SK-N-SH treated with all-trans-retinoic acid at 6 μM for 48 hours (cell line): ENCODE measurements around the gene TMEM119.

Experiments used
- ATAC-seq: fragments of 200-7000 bp; cut with Tn5 transposase; 3 replicates; pipeline ENCODE4 v1.9.1; 2020; ENCODE audit warnings: mild to moderate bottlenecking, moderate library complexity
- ARNTL ChIP-seq: fragments of 450-650 bp; formaldehyde crosslinking; IDR thresholded peaks from 2 replicates; pipeline ENCODE4 v1.5.0; 2020; ENCODE audit warnings: low read depth, mild to moderate bottlenecking, moderate library complexity, borderline replicate concordance
- BACH2 ChIP-seq: fragments of 250-450 bp; sonication (Bioruptor Pico); IDR thresholded peaks from 2 replicates; pipeline ENCODE4 v1.9.0; 2021; ENCODE audit warnings: mild to moderate bottlenecking, borderline replicate concordance
- CREB5 ChIP-seq: fragments of 250-450 bp; sonication (Bioruptor Pico); IDR thresholded peaks from 2 replicates; pipeline ENCODE4 v1.5.1; 2020; ENCODE audit warnings: low read depth, mild to moderate bottlenecking, moderate library complexity
- CSDC2 ChIP-seq: fragments of 250-450 bp; sonication (Bioruptor Pico); IDR thresholded peaks from 2 replicates; pipeline ENCODE4 v1.5.0; 2020; ENCODE audit warnings: mild to moderate bottlenecking, moderate library complexity
- CSRNP3 ChIP-seq: fragments of 250-450 bp; sonication (Bioruptor Pico); IDR thresholded peaks from 2 replicates; pipeline ENCODE4 v1.5.1; 2021; ENCODE audit warnings: mild to moderate bottlenecking, moderate library complexity
- GLIS3 ChIP-seq: fragments of 250-450 bp; sonication (Bioruptor Pico); IDR thresholded peaks from 2 replicates; pipeline ENCODE4 v1.5.0; 2020; ENCODE audit warnings: mild to moderate bottlenecking, moderate library complexity
- ISL1 ChIP-seq: fragments of 250-450 bp; sonication (Bioruptor Pico); IDR thresholded peaks from 2 replicates; pipeline ENCODE4 v2.1.2; 2022; ENCODE audit warnings: mild to moderate bottlenecking, moderate library complexity
- OSR1 ChIP-seq: fragments of 250-450 bp; sonication (Bioruptor Pico); IDR thresholded peaks from 2 replicates; pipeline ENCODE4 v1.8.0; 2022; ENCODE audit warnings: moderate library complexity, mild to moderate bottlenecking, inconsistent platforms
- PATZ1 ChIP-seq: fragments of 250-450 bp; sonication (Bioruptor Pico); IDR thresholded peaks from 2 replicates; pipeline ENCODE4 v1.8.0; 2020; ENCODE audit warnings: mild to moderate bottlenecking, moderate library complexity, borderline replicate concordance
- POU6F1 ChIP-seq: fragments of 250-450 bp; sonication (Bioruptor Pico); IDR thresholded peaks from 2 replicates; pipeline ENCODE4 v1.8.0; 2021; ENCODE audit warnings: low read depth, mild to moderate bottlenecking, moderate library complexity, borderline replicate concordance
- PPARA ChIP-seq: fragments of 250-450 bp; sonication (Bioruptor Pico); IDR thresholded peaks from 2 replicates; pipeline ENCODE4 v1.5.0; 2020; ENCODE audit warnings: mild to moderate bottlenecking, borderline replicate concordance
- RARB ChIP-seq: fragments of 250-450 bp; sonication (Bioruptor Pico); IDR thresholded peaks from 2 replicates; pipeline ENCODE4 v1.8.0; 2021; ENCODE audit warnings: mild to moderate bottlenecking, moderate library complexity
- SNAI2 ChIP-seq: fragments of 250-450 bp; sonication (Bioruptor Pico); IDR thresholded peaks from 2 replicates; pipeline ENCODE4 v1.5.0; 2020; ENCODE audit warnings: mild to moderate bottlenecking, moderate library complexity
- TCF4 ChIP-seq: fragments of 250-450 bp; sonication (Bioruptor Pico); IDR thresholded peaks from 2 replicates; pipeline ENCODE4 v1.8.0; 2021; ENCODE audit warnings: mild to moderate bottlenecking, moderate library complexity, borderline replicate concordance
- TOX ChIP-seq: fragments of 250-450 bp; sonication (Bioruptor Pico); IDR thresholded peaks from 2 replicates; pipeline ENCODE4 v1.8.0; 2021; ENCODE audit warnings: mild to moderate bottlenecking, moderate library complexity, borderline replicate concordance
- TSHZ2 ChIP-seq: fragments of 250-450 bp; sonication (Bioruptor Pico); IDR thresholded peaks from 2 replicates; pipeline ENCODE4 v1.5.0; 2020; ENCODE audit warnings: mild to moderate bottlenecking, moderate library complexity
- ZFP3 ChIP-seq: fragments of 250-450 bp; sonication (Bioruptor Pico); IDR thresholded peaks from 2 replicates; pipeline ENCODE4 v1.5.0; 2020; ENCODE audit warnings: mild to moderate bottlenecking, moderate library complexity
- ZFP30 ChIP-seq: fragments of 450-650 bp; formaldehyde crosslinking; IDR thresholded peaks from 2 replicates; pipeline ENCODE4 v1.5.0; 2022; ENCODE audit warnings: mild to moderate bottlenecking, moderate library complexity
- ZNF70 ChIP-seq: fragments of 450-650 bp; formaldehyde crosslinking; IDR thresholded peaks from 2 replicates; pipeline ENCODE4 v1.5.0; 2020; ENCODE audit warnings: mild to moderate bottlenecking, moderate library complexity
- ZNF8 ChIP-seq: fragments of 450-650 bp; formaldehyde crosslinking; IDR thresholded peaks from 2 replicates; pipeline ENCODE4 v1.5.0; 2020; ENCODE audit warnings: mild to moderate bottlenecking, moderate library complexity

TMEM119 gene

GRCh38 chr12:108560752-108561719 lies 36.8 kb downstream of the TMEM119 start, which contains the start of gene SART3:
SART3 (minus strand) TSS chr12:108561173; CDS start chr12:108561154, 19 bp downstream.
- peak; percentile 69 for ATAC-seq
- TF ChIP-seq TSHZ2 (CRISPR knock-in tag), result no peak
- no peak for TF ChIP-seq SNAI2 (CRISPR knock-in tag)
- no peak for TF ChIP-seq BACH2 (CRISPR knock-in tag)
- no peak for TF ChIP-seq POU6F1 (CRISPR knock-in tag)
- TF ChIP-seq OSR1 (CRISPR knock-in tag), result no peak
- TF ChIP-seq PPARA, result no peak
- no peak for TF ChIP-seq CSRNP3 (CRISPR knock-in tag)
- no peak for TF ChIP-seq ZNF8 (CRISPR knock-in tag)
- TF ChIP-seq PATZ1 (CRISPR knock-in tag), result no peak
- TF ChIP-seq GLIS3 (CRISPR knock-in tag), result no peak
- no peak for TF ChIP-seq TCF4

GRCh38 chr12:108560321-108560721 lies 37.6 kb downstream of the TMEM119 start:
- TF ChIP-seq TSHZ2 (CRISPR knock-in tag) (no peak), ZNF70 (CRISPR knock-in tag) (peak; percentile 66; the same call in 1 of the 2 replicates)
- no peak for ATAC-seq

- ATAC-seq, result no peak
- TF ChIP-seq GLIS3 (CRISPR knock-in tag) (no peak), RARB (no peak), ISL1 (no peak), CREB5 (no peak), ZNF70 (CRISPR knock-in tag) (no peak), SNAI2 (CRISPR knock-in tag) (no peak), CSRNP3 (CRISPR knock-in tag) (no peak), OSR1 (CRISPR knock-in tag) (no peak), CSDC2 (no peak), ARNTL (CRISPR knock-in tag) (no peak), ZFP3 (no peak), TOX (no peak), PPARA (no peak), ZFP30 (CRISPR knock-in tag) (no peak)
Observed at GRCh38 chr12:108559748-108560147, 38.1 kb downstream of the TMEM119 start.
